Neural progenitor cell (in vitro differentiated cells): Measurements from ENCODE around the gene PGPEP1. TPM values are rescaled to one million over a fixed set of nuclear protein-coding genes. Genes with fewer than 3 reads are reported as not detected.

Experiments used
- DNase-seq: peaks from one replicate; pipeline ENCODE4 v3.0.0-alpha.2; 2016; ENCODE audit warnings: low spot score
- H2AFZ ChIP-seq: fragments of 200-600 bp; sonication (generic); replicated peaks from 2 replicates; pipeline ENCODE4 v1.6.1; 2016; ENCODE audit warnings: antibody characterized with exemption
- H3F3A ChIP-seq: fragments of 200-600 bp; sonication (generic); 2 replicates; pipeline ENCODE4 v1.6.1; 2016; ENCODE audit warnings: antibody characterized with exemption, low read depth
- H3K27ac ChIP-seq: fragments of 200-600 bp; sonication (generic); 2 replicates; pipeline ENCODE4 v1.5.1; 2016; ENCODE audit warnings: mild to moderate bottlenecking
- H3K27me3 ChIP-seq: fragments of 200-600 bp; sonication (generic); 2 replicates; pipeline ENCODE4 v1.6.1; 2016; ENCODE audit warnings: mild to moderate bottlenecking, moderate library complexity
- H3K36me3 ChIP-seq: fragments of 200-600 bp; sonication (generic); 2 replicates; pipeline ENCODE4 v1.5.1; 2016
- H3K4me1 ChIP-seq: fragments of 200-600 bp; sonication (generic); 2 replicates; pipeline ENCODE4 v1.6.1; 2016; ENCODE audit warnings: mixed run types
- H3K4me2 ChIP-seq: fragments of 200-600 bp; sonication (generic); 2 replicates; pipeline ENCODE4 v1.6.1; 2016
- H3K4me3 ChIP-seq: fragments of 200-600 bp; sonication (generic); 2 replicates; pipeline ENCODE4 v1.5.1; 2016
- H3K79me2 ChIP-seq: fragments of 200-600 bp; sonication (generic); 2 replicates; pipeline ENCODE4 v1.6.1; 2016; ENCODE audit warnings: low read depth
- H3K9ac ChIP-seq: fragments of 200-600 bp; sonication (generic); 2 replicates; pipeline ENCODE4 v1.6.1; 2016
- H3K9me3 ChIP-seq: fragments of 200-600 bp; sonication (generic); 2 replicates; pipeline ENCODE4 v1.5.1; 2016; ENCODE audit warnings: low read depth
- H4K20me1 ChIP-seq: fragments of 200-600 bp; sonication (generic); 2 replicates; pipeline ENCODE4 v1.6.1; 2016; ENCODE audit warnings: low read depth
- H3K27ac Mint-ChIP-seq: 3 replicates; pipeline ENCODE4 v1.8.0; 2021; ENCODE audit warnings: mixed read lengths
- H3K27me3 Mint-ChIP-seq: 2 replicates; pipeline ENCODE4 v1.8.0; 2022; ENCODE audit warnings: low read depth, mild to moderate bottlenecking, inconsistent platforms, moderate library complexity, mixed read lengths; ENCODE audit not compliant: insufficient read depth
- H3K36me3 Mint-ChIP-seq: 3 replicates; pipeline ENCODE4 v1.8.0; 2021; ENCODE audit warnings: mixed read lengths
- H3K4me1 Mint-ChIP-seq: 3 replicates; pipeline ENCODE4 v1.8.0; 2021; ENCODE audit warnings: mixed read lengths
- H3K4me3 Mint-ChIP-seq: 3 replicates; pipeline ENCODE4 v1.8.0; 2021; ENCODE audit warnings: mild to moderate bottlenecking, moderate library complexity, mixed read lengths
- H3K9me3 Mint-ChIP-seq: 3 replicates; pipeline ENCODE4 v1.8.0; 2020; ENCODE audit warnings: mixed read lengths
- EZH2 ChIP-seq: fragments of 200-600 bp; sonication (generic); IDR thresholded peaks from 2 replicates; pipeline ENCODE4 v1.6.1; 2017; ENCODE audit warnings: antibody characterized with exemption, mild to moderate bottlenecking, moderate library complexity
- EZH2phosphoT487 ChIP-seq: fragments of 200-600 bp; sonication (generic); IDR thresholded peaks from 2 replicates; pipeline ENCODE4 v1.6.1; 2017; ENCODE audit warnings: antibody characterized with exemption
- total RNA-seq: library from RNA; depleted of rRNA; stranded (reverse); fragments of >200 nt; gene quantifications from 2 replicates; pipeline ENCODE4 v1.2.3, GENCODE V29; 2015; ENCODE audit warnings: low replicate concordance
- TF ChIP-seq, protein P1 (sequence below): fragments of 200-600 bp; sonication (generic); IDR thresholded peaks from 2 replicates; pipeline ENCODE4 v1.5.1; 2017; ENCODE audit warnings: antibody characterized with exemption, mild to moderate bottlenecking

The PGPEP1 gene
- total RNA-seq, 1 donor from 2014 or later: 2.1 TPM

DNA sequence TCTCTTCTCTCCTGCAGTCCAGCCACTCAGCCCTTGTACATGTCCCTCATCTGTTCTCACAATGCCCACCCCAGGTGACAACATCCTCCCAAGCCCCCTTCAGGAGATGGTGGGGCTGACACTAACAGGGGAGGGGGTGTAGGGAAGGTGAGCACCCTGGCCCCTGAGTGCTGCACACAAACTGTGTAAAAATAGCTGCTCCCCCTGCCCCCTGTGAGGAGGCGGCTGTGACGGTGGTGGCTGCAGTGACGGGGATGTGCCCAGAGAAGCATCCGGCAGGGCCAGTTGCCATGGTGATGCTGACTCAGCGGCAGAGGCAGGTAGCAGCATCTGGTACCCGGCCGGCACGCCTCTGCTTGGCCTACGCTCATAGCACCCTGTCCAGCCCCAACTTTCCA lies 45.9 kb upstream of the PGPEP1 start:
- no peak overlapping the region for H3K4me3 ChIP-seq
- no peaks in the 10 kb centered on the region for H3K27me3 ChIP-seq
- no peak overlapping the region for H2AFZ ChIP-seq
- H3K9me3 ChIP-seq: no peaks in the 10 kb centered on the region
- DNase-seq: peak; percentile 50
- Mint-ChIP-seq H3K36me3 (no peaks in the 10 kb centered on the region), H3K27ac (no peak overlapping the region), H3K9me3 (peaks cover 4% of the 10 kb centered on the region), H3K4me3 (no peak overlapping the region), H3K4me1 (peaks cover 44% of the 10 kb centered on the region), H3K27me3 (peaks cover 20% of the 10 kb centered on the region)
- peak overlapping the region; percentile 77 for H3K4me2 ChIP-seq
- no peaks in the 10 kb centered on the region for H3K36me3 ChIP-seq
- H3K79me2 ChIP-seq: no peaks in the 10 kb centered on the region
- H3K9ac ChIP-seq: no peak overlapping the region
- no peak overlapping the region for H3K27ac ChIP-seq
- TF ChIP-seq EZH2 (no peak), EZH2phosphoT487 (no peak)
- TF ChIP-seq, protein P1, sequence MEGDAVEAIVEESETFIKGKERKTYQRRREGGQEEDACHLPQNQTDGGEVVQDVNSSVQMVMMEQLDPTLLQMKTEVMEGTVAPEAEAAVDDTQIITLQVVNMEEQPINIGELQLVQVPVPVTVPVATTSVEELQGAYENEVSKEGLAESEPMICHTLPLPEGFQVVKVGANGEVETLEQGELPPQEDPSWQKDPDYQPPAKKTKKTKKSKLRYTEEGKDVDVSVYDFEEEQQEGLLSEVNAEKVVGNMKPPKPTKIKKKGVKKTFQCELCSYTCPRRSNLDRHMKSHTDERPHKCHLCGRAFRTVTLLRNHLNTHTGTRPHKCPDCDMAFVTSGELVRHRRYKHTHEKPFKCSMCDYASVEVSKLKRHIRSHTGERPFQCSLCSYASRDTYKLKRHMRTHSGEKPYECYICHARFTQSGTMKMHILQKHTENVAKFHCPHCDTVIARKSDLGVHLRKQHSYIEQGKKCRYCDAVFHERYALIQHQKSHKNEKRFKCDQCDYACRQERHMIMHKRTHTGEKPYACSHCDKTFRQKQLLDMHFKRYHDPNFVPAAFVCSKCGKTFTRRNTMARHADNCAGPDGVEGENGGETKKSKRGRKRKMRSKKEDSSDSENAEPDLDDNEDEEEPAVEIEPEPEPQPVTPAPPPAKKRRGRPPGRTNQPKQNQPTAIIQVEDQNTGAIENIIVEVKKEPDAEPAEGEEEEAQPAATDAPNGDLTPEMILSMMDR: no peak
- H3K4me1 ChIP-seq: peaks cover 16% of the 10 kb centered on the region
- H3F3A ChIP-seq: peaks cover 53% of the 10 kb centered on the region
- H4K20me1 ChIP-seq: no peaks in the 10 kb centered on the region

DNA sequence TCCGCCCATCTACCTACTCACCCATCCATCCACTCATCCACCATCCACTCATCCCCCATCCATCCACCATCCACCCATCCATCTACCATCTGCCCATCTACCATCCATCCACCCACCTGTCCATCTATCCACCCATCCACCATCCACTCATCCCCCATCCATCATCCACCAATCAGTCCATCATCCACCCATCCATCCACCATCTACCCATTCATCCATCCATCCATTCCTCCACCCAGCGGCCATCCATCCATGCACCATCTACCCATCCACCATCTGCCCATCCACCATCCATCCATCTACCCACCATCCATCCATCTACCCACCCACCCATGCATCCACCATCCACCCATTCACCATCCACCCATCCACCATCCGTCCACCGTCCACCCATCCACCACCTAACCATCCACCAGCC lies 45.4 kb upstream of the PGPEP1 start:
- Mint-ChIP-seq H3K27ac (no peak overlapping the region), H3K4me3 (no peak overlapping the region), H3K9me3 (peaks cover 4% of the 10 kb centered on the region), H3K27me3 (peaks cover 19% of the 10 kb centered on the region), H3K4me1 (peaks cover 40% of the 10 kb centered on the region), H3K36me3 (no peaks in the 10 kb centered on the region)
- no peak overlapping the region for H3K9ac ChIP-seq
- no peaks in the 10 kb centered on the region for H3K27me3 ChIP-seq
- no peaks in the 10 kb centered on the region for H3K9me3 ChIP-seq
- H3K79me2 ChIP-seq: no peaks in the 10 kb centered on the region
- H3K27ac ChIP-seq: no peak overlapping the region
- no peak overlapping the region for H3K4me2 ChIP-seq
- no peak for DNase-seq
- peaks cover 16% of the 10 kb centered on the region for H3K4me1 ChIP-seq
- H3K36me3 ChIP-seq: no peaks in the 10 kb centered on the region
- peaks cover 47% of the 10 kb centered on the region for H3F3A ChIP-seq
- H4K20me1 ChIP-seq: no peaks in the 10 kb centered on the region
- no peak overlapping the region for H2AFZ ChIP-seq
- TF ChIP-seq EZH2phosphoT487: no peak
- TF ChIP-seq, protein P1: no peak
- TF ChIP-seq EZH2: no peak
- no peak overlapping the region for H3K4me3 ChIP-seq

DNA sequence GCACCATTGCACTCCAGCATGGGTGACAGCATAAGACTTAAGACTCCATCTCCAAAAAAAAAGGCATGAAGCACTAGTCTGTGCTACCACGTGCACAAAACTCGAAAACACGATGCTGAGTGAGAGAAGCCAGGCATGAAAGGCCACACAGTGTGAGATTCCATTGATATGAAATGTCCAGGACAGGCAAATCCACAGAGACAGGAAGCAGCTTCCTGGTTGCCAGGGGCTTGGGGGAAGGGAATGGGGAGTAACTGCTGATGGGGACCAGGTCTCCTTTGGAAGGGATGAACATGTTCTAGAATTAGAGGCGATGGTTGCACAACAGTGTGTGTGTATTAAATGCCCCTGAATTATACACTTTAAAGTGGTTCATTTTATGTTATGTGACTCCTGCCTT lies 43.1 kb upstream of the PGPEP1 start:
- H3K4me3 Mint-ChIP-seq: no peak overlapping the region
- TF ChIP-seq EZH2phosphoT487: no peak
- no peak overlapping the region for H3K27ac ChIP-seq
- peaks cover 30% of the 10 kb centered on the region for H3F3A ChIP-seq
- H3K9me3 Mint-ChIP-seq: peaks cover 4% of the 10 kb centered on the region
- no peaks in the 10 kb centered on the region for H3K36me3 Mint-ChIP-seq
- H3K4me1 ChIP-seq: peaks cover 16% of the 10 kb centered on the region
- no peaks in the 10 kb centered on the region for H3K27me3 ChIP-seq
- H2AFZ ChIP-seq: no peak overlapping the region
- H3K9ac ChIP-seq: no peak overlapping the region
- no peak overlapping the region for H3K4me2 ChIP-seq
- peaks cover 30% of the 10 kb centered on the region for H3K4me1 Mint-ChIP-seq
- H3K79me2 ChIP-seq: no peaks in the 10 kb centered on the region
- no peaks in the 10 kb centered on the region for H3K9me3 ChIP-seq
- H3K36me3 ChIP-seq: no peaks in the 10 kb centered on the region
- H3K27me3 Mint-ChIP-seq: peaks cover 15% of the 10 kb centered on the region
- no peaks in the 10 kb centered on the region for H4K20me1 ChIP-seq
- no peak for DNase-seq
- no peak overlapping the region for H3K4me3 ChIP-seq
- peak overlapping the region; percentile 83 for H3K27ac Mint-ChIP-seq

DNA sequence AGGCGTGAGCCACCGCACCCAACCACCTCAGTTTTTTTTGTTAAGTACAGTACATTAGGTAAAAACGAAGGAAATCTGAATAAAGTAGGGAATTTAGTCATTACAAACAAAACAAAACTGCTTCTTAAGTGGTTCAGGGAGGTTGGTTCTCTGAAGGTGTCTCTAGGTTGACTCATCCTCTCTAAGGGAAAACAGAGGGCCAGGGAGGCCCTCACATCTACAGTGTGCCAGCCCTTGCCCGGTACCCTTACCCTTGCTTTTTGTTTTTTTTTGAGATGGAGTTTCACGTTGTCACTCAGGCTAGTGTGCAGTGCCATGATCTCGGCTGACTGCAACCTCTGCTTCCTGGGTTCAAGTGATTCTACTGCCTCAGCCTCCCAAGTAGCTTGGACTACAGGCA lies 41.8 kb upstream of the PGPEP1 start:
- H3K27me3 Mint-ChIP-seq: peaks cover 15% of the 10 kb centered on the region
- H3K27me3 ChIP-seq: no peaks in the 10 kb centered on the region

More for the DNA sequence above, 41.8 kb upstream of the PGPEP1 start:
- Mint-ChIP-seq H3K27ac (no peak overlapping the region), H3K36me3 (no peaks in the 10 kb centered on the region), H3K4me3 (no peak overlapping the region), H3K4me1 (peaks cover 26% of the 10 kb centered on the region), H3K9me3 (peaks cover 4% of the 10 kb centered on the region)
- H3K4me2 ChIP-seq: no peak overlapping the region
- DNase-seq: no peak
- H3K4me3 ChIP-seq: no peak overlapping the region
- H3K4me1 ChIP-seq: peaks cover 8% of the 10 kb centered on the region
- no peak overlapping the region for H2AFZ ChIP-seq
- H3K9ac ChIP-seq: no peak overlapping the region
- H3K27ac ChIP-seq: no peak overlapping the region
- no peaks in the 10 kb centered on the region for H3K9me3 ChIP-seq
- TF ChIP-seq, protein P1: no peak
- TF ChIP-seq EZH2 (no peak), EZH2phosphoT487 (no peak)
- no peaks in the 10 kb centered on the region for H3K36me3 ChIP-seq
- no peaks in the 10 kb centered on the region for H3K79me2 ChIP-seq
- H3F3A ChIP-seq: peaks cover 21% of the 10 kb centered on the region
- no peaks in the 10 kb centered on the region for H4K20me1 ChIP-seq
